GM18519 (cell line): ENCODE measurements around the gene PTER.

Experiments
- ATAC-seq: cut with Tn5 transposase; IDR thresholded peaks from one replicate; pipeline ENCODE4 v1.9.1; 2021; ENCODE audit warnings: mild to moderate bottlenecking, moderate library complexity; ENCODE audit not compliant: unreplicated experiment, low FRiP score

Gene PTER, protein sequence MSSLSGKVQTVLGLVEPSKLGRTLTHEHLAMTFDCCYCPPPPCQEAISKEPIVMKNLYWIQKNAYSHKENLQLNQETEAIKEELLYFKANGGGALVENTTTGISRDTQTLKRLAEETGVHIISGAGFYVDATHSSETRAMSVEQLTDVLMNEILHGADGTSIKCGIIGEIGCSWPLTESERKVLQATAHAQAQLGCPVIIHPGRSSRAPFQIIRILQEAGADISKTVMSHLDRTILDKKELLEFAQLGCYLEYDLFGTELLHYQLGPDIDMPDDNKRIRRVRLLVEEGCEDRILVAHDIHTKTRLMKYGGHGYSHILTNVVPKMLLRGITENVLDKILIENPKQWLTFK

DNA sequence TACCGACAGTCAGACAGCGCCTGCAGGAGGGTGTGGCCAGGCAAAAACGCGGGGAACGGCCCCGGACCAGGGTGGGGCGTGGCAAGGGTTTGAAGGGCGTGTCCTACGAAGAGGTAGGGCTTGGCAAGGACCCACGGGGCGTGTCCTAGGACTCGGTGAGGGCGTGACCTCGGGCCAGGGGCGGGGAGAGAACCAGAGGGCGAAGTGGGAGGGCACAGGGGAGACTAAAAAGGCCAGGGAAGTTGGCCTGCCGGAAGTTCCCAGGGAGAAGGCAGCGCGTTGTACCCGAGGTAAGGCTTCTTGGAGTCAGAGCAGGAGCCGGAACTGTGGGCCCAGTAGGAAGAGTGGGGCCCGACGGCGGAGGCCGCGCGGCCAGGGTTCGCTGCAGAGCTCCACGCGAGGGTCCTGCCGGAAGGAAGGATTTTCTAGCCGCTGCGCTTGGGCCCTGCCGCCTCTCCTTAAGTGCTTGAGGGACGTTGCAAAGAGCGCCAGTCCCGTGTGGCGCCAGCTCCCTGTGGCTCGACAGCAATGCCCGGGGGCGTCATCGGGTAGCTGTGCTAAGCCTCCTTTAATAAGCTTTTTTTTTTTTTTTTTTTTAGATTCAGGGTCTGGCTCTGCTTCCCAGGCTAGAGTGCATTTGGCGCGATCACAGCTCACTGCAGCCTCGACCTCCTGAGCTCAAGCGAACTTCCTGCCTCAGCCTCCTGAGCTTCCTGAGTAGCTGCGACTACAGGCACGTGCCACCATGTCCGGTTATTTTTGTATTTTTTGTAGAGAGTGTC lies at the start of gene PTER:
Gene PTER, plus strand, starts transcription at position 253 of the 782 bp plus-strand sequence. CDS start 47,375 bp downstream, outside the sequence.
- peak; percentile 95 for ATAC-seq

DNA sequence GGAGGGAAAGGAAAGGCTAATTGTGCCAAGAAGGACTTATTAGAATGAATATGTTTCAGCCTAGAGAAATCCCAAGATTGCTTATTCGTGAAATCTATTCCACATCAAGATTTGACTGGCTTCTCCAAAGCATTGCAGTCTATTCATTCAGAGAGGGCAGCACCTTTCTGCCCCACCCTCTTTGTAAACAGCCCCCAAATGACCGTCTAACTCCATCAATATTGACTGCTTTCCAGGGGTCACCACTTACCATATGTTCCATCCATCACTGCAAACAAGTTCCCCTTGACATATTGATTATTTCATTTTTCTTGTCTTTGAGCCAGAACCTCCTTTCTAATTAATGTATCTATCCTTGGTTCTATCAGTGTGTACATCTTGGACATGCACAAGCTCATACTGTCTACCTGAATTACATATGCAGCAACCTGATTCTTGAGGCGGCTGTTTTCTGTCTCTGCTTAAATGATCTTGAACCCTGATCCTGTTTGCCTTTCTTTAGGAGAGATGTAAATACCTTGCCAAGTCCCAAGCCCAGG lies 44.2 kb upstream of the PTER start:
- no peak for ATAC-seq

DNA sequence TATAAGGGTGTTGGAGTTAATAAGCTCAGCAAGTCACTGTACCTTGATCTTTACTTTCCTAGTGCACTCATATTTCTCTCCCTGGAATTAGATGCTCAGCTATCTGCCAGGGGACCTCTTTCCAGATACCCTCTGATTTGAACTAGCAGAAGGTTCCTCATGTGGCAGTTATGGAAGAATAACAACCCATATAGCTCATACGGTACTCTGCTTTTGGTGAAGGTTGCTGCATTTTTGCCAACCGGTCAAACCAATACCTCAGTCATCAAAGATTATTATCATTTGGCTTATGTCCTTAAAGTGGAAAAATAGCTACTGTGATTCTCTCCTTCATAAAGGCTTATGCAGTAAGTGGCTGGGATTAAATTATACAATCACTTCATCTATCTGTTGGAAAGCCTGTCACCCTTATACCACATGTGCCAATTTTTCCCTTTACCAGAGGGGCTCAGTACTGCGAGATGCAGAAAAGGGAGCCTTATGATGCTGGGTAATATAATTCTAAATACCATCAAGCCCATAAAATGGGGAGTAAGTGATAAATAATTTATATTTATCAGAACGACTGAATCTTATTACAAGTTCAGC lies 43.4 kb upstream of the PTER start:
- ATAC-seq, result no peak

DNA sequence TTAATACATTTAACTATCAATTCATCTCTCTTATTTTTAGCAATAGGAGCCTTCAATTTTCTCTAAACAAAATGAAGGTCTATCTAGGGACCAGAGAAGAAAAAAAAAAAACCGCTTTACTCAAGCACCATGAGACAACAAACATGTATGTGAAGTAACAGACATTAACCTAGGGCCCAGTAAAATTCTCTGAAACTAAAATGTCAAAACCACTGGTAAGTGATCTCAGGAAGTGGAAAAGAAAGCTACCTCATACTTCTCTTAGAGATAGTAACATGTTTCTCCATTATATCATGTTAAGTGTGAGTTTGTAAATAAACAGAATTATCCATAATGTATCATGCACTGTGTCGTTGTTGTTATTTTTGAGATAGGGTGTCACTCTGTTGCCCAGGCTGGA lies 35.4 kb upstream of the PTER start:
- ATAC-seq, result no peak

DNA sequence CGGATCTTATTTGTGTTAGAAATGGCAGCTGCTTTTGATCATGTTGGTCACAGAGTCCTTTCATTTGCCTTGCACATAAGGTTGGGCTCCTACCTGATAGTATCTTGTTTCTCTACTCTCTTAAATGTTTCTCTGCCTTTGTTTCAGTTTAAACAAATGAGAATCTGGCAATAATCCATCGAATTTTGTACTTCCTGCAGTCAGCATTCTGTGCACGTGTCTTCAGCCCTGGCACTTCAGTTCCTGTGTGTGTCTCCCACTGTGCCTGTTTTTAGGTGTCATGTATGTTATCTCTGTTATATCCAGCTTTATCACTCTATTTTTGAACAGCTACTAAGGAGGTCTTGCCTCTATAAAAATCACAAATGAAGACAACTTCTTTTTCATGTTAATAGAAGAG lies 28.4 kb upstream of the PTER start:
- ATAC-seq, result no peak

DNA sequence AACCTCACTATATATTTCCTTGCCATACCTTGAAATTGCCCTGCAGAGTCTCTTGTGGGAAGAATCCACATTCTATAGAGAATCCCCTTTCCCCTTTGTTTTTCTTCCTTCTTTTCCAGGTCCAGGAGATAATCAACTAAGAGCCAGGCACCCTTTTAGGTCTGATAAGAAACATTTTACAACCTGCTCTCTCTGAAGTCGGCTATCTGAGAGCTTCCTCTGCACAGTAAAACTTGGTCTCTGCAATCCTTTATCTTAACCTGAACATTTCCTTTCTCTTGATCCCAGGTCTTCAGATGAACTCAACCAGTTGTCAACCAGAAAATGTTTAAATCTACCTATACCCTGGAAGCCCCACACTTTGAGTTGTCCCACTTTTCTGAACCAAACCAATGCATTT lies 19.5 kb upstream of the PTER start:
- no peak for ATAC-seq

DNA sequence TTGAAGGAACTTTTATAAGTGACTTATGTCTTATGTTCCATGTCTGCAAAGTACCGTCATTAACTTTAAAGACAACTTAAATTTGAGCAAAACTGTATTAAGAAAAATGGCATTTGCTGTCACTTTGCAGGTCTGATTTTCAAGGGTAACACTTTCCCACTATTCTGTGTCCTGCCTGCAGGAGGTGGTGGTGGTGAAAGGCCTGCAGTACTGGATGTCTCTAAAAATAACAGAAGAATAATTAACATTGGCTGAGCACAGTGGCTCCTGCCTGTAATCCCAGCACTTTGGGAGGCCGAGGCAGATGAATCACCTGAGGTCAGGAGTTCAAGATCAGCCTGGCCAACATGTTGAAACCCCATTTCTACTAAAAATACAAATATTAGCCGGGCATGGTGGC lies 13.2 kb upstream of the PTER start:
- ATAC-seq, result no peak

DNA sequence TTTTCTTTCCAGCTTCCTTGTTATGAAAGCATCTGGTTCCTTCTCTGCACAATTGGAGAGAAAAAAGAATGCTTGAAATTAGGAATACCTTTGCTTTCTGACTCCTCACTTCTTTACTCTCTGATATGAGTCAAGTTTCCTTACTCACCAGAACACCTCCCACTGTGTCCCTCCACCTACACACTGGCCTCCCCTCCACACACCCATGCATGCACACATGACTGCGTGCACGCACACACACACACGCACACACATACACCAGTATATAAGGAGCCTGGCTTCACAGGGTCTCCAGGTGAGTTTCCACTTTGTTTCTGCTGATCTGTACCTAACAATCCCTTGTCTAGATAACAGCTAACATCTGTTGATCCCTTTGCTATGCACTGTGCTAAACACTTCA lies 11.4 kb upstream of the PTER start:
- no peak for ATAC-seq

DNA sequence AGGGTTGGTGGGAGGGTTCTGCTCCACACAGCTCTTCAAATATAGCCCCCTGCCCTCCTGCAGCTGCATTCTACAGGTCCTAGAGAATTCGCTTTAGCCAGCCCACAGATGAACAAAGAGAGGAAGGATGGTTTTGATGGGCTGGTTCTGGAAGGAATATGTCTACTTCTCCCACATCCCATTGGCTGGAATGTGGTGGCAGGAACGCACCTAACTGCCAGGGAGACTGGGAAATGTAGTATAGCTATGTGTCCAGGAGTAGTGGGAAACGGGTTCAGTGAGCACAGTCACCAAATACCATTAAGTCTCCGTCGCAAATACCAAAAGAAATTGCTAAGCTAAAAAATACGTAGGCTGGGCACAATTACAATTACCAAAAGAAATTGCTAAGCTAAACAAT lies 7.3 kb upstream of the PTER start:
- ATAC-seq, result no peak

DNA sequence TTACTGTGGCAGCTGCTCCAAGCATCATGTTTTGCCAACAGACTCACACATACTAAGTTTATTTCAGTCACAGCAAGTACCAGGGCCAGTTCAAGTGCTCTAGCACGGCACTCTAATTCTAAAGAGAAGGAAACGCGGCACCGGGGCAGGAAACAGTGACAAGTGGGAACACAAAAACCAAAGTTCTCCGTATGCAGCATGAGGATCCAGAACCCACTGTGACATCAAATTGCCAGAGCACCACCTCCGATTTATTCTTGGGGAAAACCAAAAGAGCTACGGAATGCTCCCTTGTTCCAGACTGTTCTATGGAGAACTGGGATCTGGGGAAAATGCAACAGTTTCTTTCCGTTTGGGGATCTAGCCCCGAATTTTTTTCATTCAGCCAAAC lies 448 bp upstream of the PTER start:
- peak; percentile 4 for ATAC-seq

DNA sequence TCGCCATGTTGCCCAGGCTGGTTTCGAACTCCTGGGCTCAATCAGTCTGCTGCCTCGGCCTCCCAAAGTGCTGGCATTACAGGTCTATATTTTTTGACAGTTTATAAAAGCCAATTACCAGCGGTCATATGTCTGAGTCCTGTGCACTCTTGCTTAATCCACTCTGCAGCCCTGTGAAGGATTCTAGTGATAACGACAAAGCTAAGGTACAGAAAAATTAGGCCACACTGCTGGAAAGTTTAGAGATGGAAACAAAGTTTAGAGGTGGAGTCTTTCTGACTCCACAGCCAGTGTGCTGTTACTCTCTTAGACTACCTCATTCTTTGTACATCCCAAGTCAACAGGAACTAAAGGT lies 707 bp downstream of the PTER start:
- no peak for ATAC-seq

DNA sequence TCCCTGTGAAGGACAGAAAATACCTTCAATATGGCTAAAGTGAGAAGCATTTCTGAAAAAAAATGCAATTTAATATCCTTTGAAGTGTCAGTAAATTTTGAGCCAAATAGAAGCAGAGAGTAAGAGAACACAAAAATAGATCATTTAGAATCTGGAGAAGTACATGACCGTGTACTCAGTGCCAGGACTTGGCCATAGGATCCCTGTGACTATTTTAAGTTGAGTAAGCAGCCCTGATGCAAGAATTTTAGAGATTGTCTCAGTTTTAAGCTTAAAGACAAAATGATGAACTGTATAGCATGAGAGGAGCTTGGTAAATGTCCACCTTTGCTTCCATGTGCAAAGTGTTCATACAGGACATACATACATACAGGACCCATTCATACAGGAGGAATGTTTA lies 2.5 kb downstream of the PTER start:
- no peak for ATAC-seq

DNA sequence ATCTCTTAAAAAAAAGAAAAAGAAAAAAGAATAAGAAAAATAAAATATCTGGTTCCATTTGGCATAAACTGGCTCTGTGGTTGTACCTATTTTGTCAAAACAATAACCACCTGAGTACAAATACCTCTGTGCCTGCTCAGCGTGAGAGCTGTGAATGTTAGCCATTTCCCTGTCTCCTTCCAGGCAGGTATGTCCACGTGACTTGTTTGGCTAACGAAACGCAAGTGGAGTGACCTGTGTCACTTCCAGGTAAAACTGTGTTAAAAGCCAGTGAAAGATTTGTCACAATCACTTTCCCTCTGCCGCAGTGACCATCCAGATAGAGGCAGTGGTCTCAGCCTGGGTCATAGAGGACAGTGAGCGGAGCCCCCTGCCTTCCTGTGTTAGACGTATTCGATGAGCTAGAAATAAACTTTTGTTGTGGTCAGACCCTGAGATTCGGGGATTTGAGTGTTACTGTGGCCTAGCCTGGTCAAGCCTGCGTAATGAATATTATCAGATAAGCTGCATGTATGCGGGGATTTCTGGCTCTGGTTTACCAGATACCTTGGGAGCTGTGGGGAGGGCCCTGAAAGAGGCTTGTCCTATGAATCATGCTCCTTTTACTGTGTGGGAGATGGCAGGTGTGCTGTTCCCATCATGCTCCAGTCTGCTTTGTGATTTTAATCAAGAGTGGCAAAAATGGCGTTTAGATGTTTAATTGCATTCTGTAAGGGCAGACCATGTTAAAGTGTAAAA lies 3.8 kb downstream of the PTER start:
- no peak for ATAC-seq

DNA sequence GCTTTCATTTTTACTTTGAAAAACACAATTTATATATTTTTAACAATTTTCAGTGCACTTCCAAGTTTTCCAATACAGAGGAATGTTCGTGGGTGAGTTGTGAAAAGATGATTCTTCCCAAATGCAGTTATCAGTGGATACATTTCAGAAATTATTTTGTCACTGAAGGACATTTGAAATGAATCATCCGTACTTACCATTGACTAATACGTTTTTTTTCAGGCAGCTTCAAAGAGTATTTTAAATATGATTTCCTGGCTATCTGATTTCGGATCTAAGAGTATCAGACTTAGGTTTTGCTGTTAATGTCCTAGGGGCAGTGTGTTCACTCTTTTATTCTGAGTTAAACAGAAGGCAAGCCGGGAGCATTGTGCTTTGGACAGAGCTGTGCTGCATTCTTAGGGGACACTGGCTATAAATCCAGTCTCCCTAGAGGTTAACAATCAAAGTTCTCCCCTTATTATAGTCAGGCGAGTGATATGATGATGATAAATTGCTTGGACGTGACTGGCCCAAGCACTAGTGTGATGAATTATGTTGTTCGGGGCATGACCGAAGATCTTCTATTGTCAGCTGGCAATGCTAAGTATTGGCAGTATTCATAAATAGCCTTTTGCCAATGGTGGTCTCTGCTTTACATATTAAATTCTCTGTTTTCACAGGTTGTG lies 4.5 kb downstream of the PTER start:
- no peak for ATAC-seq

DNA sequence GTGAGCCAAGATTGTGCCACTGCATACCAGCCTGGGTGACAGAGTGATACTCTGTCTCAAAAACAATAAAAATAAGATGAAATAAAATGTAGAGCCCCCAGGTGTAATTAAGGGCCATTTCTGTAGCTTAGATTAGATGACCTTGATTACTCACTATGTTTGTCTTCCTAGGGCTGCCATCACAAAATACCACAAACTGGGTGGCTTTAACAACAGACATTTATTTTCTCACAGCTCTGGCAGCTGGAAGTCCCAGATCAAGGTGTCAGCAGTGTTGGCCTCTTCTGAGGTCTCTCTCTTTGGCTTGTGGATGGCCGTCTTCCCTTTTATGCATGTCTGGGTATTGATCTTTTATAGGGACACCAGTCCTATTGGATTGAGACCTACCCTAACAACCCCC lies 6.1 kb downstream of the PTER start:
- ATAC-seq, result no peak

DNA sequence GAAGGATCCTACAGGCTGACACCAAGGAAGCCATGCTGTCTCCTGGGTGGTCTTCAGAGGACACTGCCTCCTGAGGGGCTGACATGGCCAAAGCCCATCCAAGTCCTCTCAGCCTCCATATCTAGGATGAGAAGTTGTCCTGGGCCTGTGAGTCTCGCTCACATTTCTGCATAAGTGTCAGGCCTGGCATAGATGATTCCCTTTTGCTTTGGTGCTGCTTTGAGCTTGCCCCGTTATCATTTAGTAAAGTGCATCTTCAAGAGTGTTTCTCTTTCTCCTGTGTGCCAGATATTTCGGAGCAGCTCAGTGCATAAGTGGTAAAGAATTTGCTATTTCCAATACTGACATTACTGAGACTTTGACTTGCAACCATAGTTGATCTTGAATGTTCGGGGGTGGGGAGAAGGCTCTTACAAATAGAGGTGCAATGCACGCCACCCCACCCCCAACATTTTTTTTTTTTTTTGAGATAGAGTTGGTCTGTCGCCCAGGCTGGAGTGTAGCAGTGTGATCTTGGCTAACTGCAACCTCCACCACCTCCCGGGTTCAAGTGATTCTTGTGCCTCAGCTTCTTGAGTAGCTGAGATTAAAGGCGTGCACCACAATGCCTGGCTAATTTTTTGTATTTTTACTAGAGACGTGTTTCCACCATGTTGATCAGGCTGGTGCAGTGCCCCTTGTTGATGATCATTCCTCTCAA lies 9.1 kb downstream of the PTER start:
- no peak for ATAC-seq

DNA sequence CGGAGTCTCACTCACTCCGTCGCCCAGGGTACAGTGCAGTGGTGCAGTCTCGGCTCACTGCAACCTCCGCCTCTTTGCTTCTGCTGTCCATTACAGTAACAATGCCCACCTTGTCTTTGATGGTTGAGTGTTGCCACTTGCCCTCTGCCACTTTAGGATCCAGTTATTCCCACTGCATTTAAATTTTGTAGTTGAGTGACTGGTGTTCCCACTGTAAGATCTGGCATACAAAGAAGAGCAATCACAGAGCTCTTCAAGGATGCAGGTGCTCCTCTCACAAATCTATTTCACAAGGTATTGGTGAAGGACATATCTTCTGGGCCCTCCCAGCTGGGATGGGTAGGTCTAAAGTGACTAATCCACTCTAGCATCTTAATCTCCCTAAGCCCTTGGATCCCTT lies 12.6 kb downstream of the PTER start:
- no peak for ATAC-seq

DNA sequence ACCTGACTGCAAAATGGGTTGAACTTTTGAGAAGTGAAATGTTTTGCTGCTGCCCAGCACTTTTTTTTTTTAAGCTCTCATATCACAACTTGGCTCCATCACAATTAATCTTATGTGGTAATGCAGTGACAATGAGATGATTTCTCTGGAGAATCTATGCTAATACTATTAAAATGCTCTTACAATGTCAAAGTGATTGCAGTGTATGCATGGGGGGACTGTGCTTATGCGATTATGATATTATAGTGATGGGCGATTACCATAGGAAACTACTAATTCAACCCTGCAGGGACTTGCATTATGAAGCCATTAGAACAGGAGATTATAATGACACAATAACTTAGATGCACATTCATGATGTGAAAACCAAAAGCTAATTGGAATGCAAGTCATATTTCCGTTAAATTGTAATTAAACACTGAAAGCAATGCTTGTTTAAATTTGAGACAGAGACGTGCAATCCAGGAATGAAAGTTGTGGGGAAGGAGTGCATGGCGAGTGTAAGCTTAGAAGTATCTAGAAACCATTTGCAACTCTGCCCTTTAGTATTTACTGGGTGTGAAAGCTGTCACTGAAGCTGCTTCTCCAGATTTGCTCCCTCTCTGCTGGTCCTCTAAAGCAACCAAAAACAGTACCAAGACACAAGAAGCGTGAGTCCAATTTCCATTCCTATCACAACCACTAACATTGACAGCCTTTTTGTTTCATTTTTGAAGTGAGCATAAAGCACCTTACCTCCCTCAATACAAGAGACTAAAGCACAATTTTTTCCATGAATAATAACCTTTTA lies 21.6 kb downstream of the PTER start:
- ATAC-seq, result no peak

DNA sequence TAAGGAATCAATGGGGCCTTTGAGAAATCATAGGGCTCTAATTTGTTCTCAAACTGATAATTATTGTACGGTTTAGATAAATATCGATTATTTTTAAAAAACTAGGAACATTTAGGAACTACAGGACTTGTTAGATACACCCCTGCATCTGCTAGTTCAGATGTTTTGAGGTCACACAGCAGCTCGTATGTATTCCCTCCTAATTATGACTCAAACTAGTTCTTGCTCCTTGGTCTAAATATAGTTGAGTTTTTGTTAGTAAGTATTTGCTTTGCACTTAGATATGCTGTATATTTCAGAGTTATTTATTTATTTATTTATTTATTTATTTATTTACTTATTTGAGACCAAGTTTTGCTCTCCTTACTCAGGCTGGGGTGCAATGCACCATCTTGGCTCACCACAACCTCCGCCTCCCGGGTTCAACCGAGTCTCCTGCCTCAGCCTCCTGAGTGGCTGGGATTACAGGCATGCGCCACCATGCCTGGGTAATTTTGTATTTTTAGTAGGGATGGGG lies 22.7 kb downstream of the PTER start:
- no peak for ATAC-seq
